ENCODE data around the gene TBC1D3E.
"Not testable (repeated sequence)": the region's sequence is repeated elsewhere in the genome, so short reads cannot be mapped to it uniquely, and the experiment has no call there.

The TBC1D3E gene

DNA sequence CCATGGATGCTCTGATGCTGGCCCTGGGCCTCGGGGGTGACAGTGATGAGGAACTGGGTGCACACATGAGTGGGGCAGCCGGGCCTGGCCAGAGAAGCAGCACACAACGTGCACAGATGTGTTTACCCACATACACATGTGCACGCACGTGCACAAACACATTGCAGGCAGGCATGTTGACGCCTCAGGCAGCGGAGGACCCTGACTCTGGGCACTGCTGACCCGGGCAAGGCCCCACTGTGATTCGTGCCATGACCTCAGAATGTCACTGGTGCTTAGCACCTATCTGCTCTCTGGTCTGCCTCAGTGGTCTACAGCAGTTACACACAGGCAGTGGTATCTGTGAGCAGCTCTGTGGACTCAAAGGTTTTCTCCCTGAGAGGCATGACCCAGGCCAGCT, at the start of gene TBC1D3E:
TBC1D3E (plus strand) TSS at position 301 of the 400 bp plus-strand sequence. CDS start 1,545 bp downstream, outside the sequence.
- DNase-seq (ENCODE audit: low read depth), result not testable (repeated sequence)

DNA sequence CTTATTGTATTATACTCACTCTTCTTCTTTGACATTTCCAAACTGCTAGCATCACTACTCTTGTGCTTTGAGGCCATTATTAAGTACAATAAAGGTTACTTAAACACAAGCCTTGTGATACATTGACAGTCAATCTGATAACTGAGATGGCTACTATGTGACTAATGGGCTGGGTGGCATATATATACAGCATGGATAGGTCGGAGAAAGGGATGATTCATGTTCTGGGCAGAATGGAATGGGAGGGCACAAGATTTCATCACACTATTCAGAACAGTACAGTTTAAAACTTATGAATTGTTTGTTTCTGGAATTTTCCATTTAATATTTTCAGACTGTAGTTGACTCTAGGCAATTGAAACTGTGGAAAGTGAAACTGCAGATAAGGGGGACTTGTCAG, 40.4 kb upstream of the TBC1D3E start:
- DNase-seq (ENCODE audit: low read depth), result not testable (repeated sequence)

DNA sequence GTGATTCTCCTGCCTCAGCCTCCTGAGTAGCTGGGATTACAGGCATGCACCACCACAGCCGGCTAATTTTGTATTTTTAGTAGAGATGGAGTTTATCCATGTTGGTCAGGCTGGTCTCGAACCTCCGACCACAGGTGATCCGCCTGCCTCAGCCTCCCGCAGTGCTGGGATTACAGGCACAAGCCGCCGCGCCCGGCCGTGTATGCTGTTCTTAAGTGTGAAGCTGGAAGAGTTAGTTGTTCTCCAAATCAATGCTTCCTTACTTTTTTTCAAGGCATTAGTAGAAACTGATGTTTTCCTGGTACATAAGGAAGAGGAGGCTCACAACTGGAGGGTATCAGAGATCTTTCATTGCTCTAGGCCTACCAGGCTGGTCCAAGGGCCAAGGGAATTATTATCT, 39.6 kb upstream of the TBC1D3E start:
- not testable (repeated sequence) for DNase-seq (ENCODE audit: low read depth)

DNA sequence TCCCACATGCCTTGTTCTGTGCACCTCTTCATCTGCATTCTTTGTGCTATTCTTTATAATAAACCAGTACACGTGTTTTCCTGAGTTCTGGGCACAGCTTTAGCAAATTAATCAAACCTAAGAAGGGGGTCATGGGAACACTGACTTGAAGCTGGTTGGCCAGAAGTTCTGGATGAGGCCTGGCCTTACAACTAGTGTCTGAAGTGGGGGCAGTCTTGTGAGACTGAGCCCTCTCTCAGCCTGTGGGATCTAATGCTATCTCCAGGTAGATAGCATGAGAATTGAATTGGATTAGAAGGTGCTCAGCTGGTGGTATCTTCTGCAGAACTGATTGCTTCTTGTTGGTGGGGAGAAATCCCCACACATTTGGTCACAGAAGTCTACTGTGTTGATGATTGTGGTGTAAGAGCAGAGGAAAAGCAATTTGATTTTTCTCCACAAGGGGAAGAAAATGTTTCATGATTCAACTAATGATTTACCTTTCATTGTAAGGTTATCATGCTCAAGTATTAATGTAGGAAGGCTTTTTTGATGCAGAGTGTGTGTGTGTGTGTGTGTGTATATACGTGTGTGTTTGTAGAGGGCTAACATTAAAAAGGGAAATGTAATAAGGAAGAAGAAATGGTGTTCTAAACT, 33.6 kb upstream of the TBC1D3E start:
- DNase-seq (ENCODE audit: low read depth), result not testable (repeated sequence)

GRCh38 chr17:38099262-38099661, 28.5 kb upstream of the TBC1D3E start:
- not testable (repeated sequence) for DNase-seq (ENCODE audit: low read depth)

GRCh38 chr17:38119829-38120228, 7.9 kb upstream of the TBC1D3E start:
- DNase-seq (ENCODE audit: low read depth), result not testable (repeated sequence)

GRCh38 chr17:38134860-38135259, 7.1 kb downstream of the TBC1D3E start:
- peak; percentile 0 for DNase-seq (ENCODE audit: low read depth)
